ENCODE results near the gene ABHD17B.

Gene ABHD17B

DNA sequence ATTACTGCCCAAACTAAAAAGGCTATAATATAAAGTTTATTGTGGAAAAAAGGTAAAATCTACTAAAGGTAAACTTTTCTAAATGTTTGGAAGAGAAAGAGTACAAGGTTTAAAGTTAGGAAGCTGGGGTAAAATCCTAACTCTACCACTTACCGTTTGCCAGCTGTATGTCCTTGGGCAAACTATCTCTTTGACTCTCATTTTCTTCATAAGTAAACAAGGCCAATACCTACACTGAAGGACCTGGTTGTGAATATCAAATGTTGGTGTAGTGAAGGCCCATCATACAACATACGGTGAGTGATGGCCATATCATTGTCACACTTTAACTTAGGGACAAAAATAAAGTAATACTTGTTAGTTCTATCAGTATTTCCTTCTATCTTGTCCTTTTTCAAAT lies 34.9 kb downstream of the ABHD17B start:
- no peak for DNase-seq

- DNase-seq, result no peak
Measured at GRCh38 chr9:71875345-71875744, 35.6 kb downstream of the ABHD17B start.

- DNase-seq, result no peak
Measured at GRCh38 chr9:71863631-71864030, 47.4 kb downstream of the ABHD17B start.

- no peak for DNase-seq
Measured at GRCh38 chr9:71861618-71862017, 49.4 kb downstream of the ABHD17B start.

- DNase-seq, result no peak
Measured at GRCh38 chr9:71859939-71860338, 51.1 kb downstream of the ABHD17B start.

- DNase-seq, result no peak
Measured at GRCh38 chr9:71858812-71859211, 52.2 kb downstream of the ABHD17B start.

- DNase-seq, result no peak
Measured at GRCh38 chr9:71858102-71858798, 52.7 kb downstream of the ABHD17B start.

GRCh38 chr9:71857159-71857558 lies 53.8 kb downstream of the ABHD17B start:
- DNase-seq, result no peak

GRCh38 chr9:71854811-71855210 lies 56.2 kb downstream of the ABHD17B start:
- DNase-seq, result no peak

GRCh38 chr9:71853084-71853483 lies 57.9 kb downstream of the ABHD17B start:
- DNase-seq, result no peak

GRCh38 chr9:71850996-71851395 lies 60.0 kb downstream of the ABHD17B start:
- no peak for DNase-seq

- DNase-seq, result no peak
Measured at GRCh38 chr9:71847892-71848291, 63.1 kb downstream of the ABHD17B start.

- no peak for DNase-seq
Measured at GRCh38 chr9:71844808-71845207, 66.2 kb downstream of the ABHD17B start.

DNA sequence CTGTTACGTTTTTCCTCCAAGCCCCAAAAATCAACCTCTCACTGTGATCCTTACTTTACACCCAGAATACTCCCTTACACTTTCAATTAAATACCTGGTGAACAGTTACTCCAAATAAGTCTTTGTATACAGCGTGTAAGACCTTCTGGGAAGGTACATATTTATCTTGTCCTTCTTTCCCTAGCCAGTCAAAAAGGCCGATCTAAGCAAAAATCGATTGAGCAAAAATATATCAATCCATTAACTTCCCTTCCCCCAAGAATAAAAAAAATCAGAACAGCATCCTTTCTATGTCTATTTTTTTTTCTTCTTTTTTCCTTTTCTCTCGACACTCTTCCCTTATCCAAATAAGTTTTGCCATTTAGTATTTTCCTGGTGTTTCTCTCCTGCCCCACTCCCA lies 71.3 kb downstream of the ABHD17B start:
- DNase-seq, result no peak

- DNase-seq, result no peak
Measured at GRCh38 chr9:71835596-71835995, 75.4 kb downstream of the ABHD17B start.

DNA sequence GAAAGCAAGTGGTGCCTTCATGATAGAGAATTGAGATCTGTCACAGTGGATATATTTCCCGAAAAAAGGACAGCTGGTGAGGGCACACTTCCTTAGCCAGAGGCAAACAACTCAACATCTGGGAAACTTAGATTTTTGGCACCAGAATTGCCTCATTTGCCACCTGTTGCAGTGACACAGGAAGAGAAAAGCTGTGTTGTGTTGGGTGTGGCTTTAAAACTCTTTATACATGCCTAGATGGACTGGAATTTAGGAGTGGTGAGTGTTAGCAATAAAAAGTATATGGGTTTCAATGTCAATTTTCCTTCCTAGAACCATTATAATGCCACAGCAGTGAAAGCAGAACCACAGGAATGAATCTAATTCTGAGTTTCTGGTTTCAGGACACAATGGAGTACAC lies 80.1 kb downstream of the ABHD17B start:
- DNase-seq, result no peak

DNA sequence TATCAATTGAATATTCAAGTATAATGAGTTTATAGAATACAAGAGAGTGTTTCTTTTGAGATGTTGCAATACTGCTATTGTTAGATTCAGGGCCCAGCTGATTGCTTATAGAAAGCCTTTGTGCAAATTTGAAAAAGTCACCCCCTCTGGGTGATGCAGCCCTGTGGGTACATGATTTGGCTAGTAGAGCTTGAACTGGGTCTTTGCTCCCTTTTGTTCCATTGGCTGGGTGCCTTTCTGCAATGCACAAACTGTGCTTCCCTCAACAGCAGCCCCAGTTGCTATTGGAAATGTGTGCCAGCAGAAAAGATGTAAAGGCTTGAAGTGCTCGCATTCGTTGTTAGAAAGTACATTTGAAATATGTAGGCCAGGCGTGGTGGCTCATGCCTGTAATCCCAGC lies 80.8 kb downstream of the ABHD17B start:
- DNase-seq, result no peak

GRCh38 chr9:71826279-71826678 lies 84.7 kb downstream of the ABHD17B start:
- no peak for DNase-seq

DNA sequence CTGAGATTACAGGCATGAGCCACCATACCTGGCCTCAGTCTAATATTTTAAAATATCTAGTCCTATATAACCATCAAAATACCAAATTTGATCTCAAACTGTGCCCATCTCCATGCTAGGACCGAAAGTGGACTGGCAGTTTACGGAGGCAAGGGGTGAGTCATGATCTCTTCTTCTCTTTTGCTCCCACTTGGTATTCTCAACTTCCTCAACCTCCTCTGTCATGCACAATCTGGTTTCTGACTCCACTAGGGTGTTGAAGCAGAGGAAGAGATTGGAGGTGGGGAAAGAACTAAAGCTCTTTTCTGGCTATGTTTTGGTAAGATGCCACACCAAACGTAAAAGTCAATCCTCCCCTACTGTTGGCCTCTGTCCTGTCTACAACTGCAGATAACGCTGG lies 86.7 kb downstream of the ABHD17B start:
- no peak for DNase-seq

DNA sequence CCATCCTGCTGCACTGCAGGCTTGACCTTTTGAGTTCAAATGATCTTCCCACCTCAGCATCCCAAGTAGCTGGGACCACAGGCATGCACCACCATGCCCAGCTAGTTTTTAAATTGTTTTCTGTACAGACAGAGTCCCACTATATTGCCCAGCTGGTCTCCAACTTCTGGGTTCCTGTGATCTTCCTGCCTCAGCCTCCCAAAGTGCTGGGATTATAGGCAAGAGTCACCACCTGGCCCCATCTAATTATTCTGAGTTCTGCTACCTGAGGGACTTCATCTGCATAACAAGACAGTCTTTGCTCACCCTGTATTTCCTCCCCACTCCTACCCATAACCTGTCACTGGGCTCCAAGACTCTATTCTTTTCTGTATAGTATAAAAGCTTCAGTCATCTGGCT lies 88.1 kb downstream of the ABHD17B start:
- no peak for DNase-seq

GRCh38 chr9:71822456-71822855 lies 88.5 kb downstream of the ABHD17B start:
- DNase-seq, result no peak

DNA sequence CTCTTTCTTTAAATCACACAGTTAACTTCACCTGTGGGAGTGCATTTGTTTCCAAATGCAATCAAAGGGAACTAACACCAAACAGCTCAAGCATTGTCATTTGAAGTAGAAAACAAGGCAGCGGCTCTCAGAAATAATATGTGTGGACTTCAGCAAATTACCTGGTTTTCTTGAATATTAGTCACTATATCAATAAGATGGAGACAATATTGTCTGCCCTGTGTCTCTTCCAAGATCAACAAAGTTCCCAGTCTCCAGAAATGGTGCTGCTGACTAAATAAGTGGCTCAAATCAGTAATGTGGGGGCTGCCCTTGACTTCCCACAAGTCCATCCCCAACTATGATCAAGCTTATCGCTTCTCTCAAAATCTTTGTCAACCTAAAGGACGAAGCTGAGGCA lies 89.6 kb downstream of the ABHD17B start:
- no peak for DNase-seq

DNA sequence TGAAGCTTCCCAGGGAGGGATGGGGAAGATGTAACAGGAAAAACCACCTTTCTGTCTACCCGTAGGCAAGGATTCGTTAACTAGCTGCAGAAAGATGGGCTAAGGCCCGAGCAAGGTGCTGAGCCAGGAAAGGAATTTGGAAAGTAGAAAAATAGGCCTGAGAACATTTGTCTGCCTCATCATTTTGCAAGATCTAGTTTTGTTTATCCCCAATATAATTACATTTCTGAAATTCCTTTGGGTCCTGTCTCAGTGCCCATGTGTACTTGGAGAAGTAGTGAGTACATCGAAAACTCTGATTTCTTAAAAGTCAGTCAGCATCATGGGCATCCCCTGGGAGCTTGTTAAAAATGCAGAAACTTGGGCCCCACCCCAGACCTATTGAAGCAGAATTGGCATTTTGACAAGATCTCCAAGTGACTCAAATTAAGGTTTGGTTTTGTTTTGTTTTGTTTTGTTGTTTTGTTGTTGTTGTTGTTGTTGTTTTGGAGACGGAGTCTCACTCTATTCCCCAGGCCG lies 90.5 kb downstream of the ABHD17B start:
- DNase-seq, result no peak

DNA sequence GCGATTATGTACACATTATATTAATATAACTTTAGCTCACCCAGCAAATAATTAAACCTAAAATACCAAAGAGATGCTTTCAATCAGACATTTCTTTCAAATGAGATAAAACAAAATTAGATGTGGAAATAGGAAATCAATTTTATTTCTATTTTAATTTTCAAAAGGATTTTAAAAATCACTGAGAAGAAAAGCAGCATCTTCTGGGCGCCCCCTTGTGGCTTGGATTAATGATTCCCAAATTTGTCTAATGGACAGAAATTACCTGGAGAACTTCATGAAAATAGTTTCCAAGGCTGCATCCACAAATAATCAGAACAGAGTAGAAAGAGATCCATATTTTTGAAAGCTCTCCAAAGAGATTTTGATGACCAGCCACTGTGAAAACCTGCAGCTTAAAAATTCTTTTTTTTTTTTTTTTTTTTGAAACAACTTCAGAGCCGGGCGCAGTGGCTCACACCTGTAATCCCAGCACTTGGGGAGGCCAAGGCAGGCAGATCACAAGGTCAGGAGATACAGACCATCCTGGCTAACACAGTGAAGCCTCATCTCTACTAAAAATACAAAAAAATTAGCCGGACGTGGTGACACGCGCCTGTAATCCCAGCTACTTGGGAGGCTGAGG lies 91.8 kb downstream of the ABHD17B start:
- peak; percentile 13 to 27 for DNase-seq
